DOHH2 (cell line): ENCODE results near the gene HTR3C.
A peak's percentile ranks its signal among the peaks of the same experiment; 100 is the strongest.

ENCODE experiments used
- CTCF ChIP-seq: fragments of 200-600 bp; sonication (generic); IDR thresholded peaks from one replicate; pipeline ENCODE4 v1.5.1; 2014; ENCODE audit warnings: antibody characterized with exemption, mild to moderate bottlenecking, low read depth, low read length; ENCODE audit not compliant: poor library complexity, severe bottlenecking
- EZH2phosphoT487 ChIP-seq: fragments of 200-600 bp; sonication (generic); IDR thresholded peaks from 2 replicates; pipeline ENCODE4 v1.6.1; 2017; ENCODE audit warnings: borderline replicate concordance, mild to moderate bottlenecking, antibody characterized with exemption, low read length, moderate library complexity, mixed read lengths

DNA sequence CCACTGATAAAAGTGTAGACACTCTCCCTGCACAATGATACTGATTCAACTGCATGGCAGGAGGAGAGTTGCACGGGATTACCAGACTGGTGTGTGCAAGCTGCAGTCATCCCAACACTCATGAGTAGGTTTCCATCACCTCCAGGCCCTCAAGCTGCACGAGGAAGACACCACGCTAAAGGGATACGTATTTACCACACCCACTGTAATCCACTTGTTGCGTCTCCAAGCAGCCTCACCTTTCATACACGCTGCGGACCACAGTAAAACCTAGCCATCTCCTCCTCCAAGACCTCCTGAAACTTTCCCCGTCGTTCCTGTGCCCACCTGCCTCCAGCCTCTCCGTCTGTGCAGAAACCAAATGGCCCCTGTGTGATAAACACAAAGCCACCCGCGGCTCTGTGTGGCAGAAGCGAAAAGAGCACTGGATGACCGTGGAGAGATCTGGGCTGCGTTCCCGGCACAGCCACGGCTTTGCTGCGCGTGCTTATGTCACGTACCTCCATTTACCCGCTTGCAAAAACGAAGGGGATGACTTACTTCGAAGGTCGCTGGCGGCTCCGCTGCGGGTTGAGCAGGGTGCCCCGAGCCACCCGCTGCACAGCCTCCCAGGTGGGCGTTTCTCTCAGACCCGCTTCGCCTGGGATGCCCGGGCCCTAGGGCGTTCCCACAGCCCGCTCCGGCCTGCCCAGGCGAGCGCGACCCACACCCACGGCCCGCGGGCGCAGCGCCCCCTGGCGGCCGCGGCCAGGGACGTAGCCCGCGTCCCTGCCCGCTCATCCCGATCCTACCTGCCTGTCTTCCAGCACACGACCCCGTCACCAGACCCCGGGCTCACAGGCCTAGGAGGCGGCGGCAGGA, 35.8 kb upstream of the HTR3C start:
- TF ChIP-seq CTCF: peak; percentile 99
- TF ChIP-seq EZH2phosphoT487: no peak
